ENCODE data around the gene LIPT2. TPM values are rescaled to one million over a fixed set of nuclear protein-coding genes. Genes with fewer than 3 reads are reported as not detected.

The LIPT2 gene
- total and polyA plus RNA-seq, 2 of the 4 experiments (the other 2 are of a cell fraction): 1.7 to 2.9 TPM

GRCh38 chr11:74493791-74494630 is 487 bp upstream of the LIPT2 start:
- dilution Hi-C loops (cut with HindIII; ENCODE audit: low sequenced_read_pairs, unreplicated experiment) (no loop called here), in situ Hi-C loops (cut with MboI; ENCODE audit: low sequenced_read_pairs) (no loop called here), intact Hi-C loops (cut with micrococcal nuclease) (no loop called here)
- H2BK5ac ChIP-seq (ENCODE audit: low read depth, low read length, poor library complexity, severe bottlenecking): no peak overlapping the region
- ATAC-seq (ENCODE audit: low read depth) (no peak), DNase-seq (peak; percentile 47)
- no peak overlapping the region for H3K18ac ChIP-seq (ENCODE audit: low read depth, low read length)
- POLR2A ChIA-PET (ENCODE audit: unreplicated experiment): interaction anchor here (0.7 kb wide), 1 partner anchor 919 kb away, joined by 3 read pairs; no protein-coding TSS in a partner anchor
- no peaks in the 10 kb centered on the region for H4K20me1 ChIP-seq (ENCODE audit: insufficient read depth, low read length)
- 0 out of 2 replicates have a peak overlapping the region, but pooled peaks have one; percentile 41 for H3K14ac ChIP-seq (replicated peaks; ENCODE audit: low read depth, low read length)
- H3K27ac ChIP-seq (ENCODE audit: insufficient read depth, low read length): no peak overlapping the region
- BruUV-seq (replicated peaks): no TSS peak
- H2BK120ac ChIP-seq (ENCODE audit: low read depth, low read length): no peak overlapping the region
- H4K5ac ChIP-seq (ENCODE audit: low read depth, low read length): no peak overlapping the region; the same call in 1 of the 2 replicates
- no peak overlapping the region for H3K23ac ChIP-seq (ENCODE audit: low read depth, low read length)
- H3K9me3 ChIP-seq (ENCODE audit: control insufficient read depth, insufficient read depth, low read length): no peaks in the 10 kb centered on the region
- H2AK9ac ChIP-seq (replicated peaks; ENCODE audit: low read depth, low read length, poor library complexity): no peak overlapping the region
- H3K9me1 ChIP-seq (ENCODE audit: insufficient read depth, low read length): peaks cover 8% of the 10 kb centered on the region; the same call in 1 of the 2 replicates
- H3K4me3 ChIP-seq (ENCODE audit: insufficient read depth, low read depth, low read length): peak overlapping the region; percentile 77
- TF ChIP-seq CEBPB (IDR thresholded peaks at IDR 0.05; ENCODE audit: low read depth, low read length) (no peak), POLR2A (IDR thresholded peaks at IDR 0.05; ENCODE audit: low read depth, low read length) (no peak), RFX5 (IDR thresholded peaks at IDR 0.05; ENCODE audit: low read depth, low read length) (no peak), CHD1 (IDR thresholded peaks at IDR 0.05; ENCODE audit: low read depth, low read length) (no peak), SMC3 (IDR thresholded peaks at IDR 0.05; ENCODE audit: low read depth, low read length) (no peak), MAZ (IDR thresholded peaks at IDR 0.05; ENCODE audit: borderline replicate concordance, low read depth, low read length) (no peak), BHLHE40 (IDR thresholded peaks at IDR 0.05; ENCODE audit: low read depth, low read length) (no peak), MXI1 (IDR thresholded peaks at IDR 0.05; ENCODE audit: borderline replicate concordance, low read depth, low read length) (no peak), RAD21 (IDR thresholded peaks at IDR 0.05; ENCODE audit: low read length) (no peak), FOS (IDR thresholded peaks at IDR 0.05; ENCODE audit: low read depth, low read length) (no peak), RCOR1 (IDR thresholded peaks at IDR 0.05; ENCODE audit: insufficient replicate concordance, low read length) (no peak), CTCF (conservative IDR thresholded peaks at IDR 0.05; ENCODE audit: low read depth, low read length) (no peak), MAFK (IDR thresholded peaks at IDR 0.05; ENCODE audit: low read depth, low read length) (no peak), ELK1 (IDR thresholded peaks at IDR 0.05; ENCODE audit: borderline replicate concordance, low read depth, low read length) (no peak)
- no CpG with 5 or more reads among the region's 14 CpGs for WGBS, 2 experiments (ENCODE audit: extremely low coverage in 2 of 2, insufficient read length in 1 of 2)
- H3K27me3 ChIP-seq (ENCODE audit: control insufficient read depth, insufficient read depth, low read length): no peaks in the 10 kb centered on the region
- H3K4me2 ChIP-seq (ENCODE audit: low read depth, low read length): peak overlapping the region; percentile 91
- no peak overlapping the region; the same call in 1 of the 2 replicates for H2AK5ac ChIP-seq (ENCODE audit: low read depth, low read length)
- no peaks in the 10 kb centered on the region for H3K4me1 ChIP-seq (ENCODE audit: control insufficient read depth, insufficient read depth, low read length)
- 0 out of 2 replicates have a peak overlapping the region, but pooled peaks have one; percentile 28 for H3K9ac ChIP-seq (ENCODE audit: low read depth, low read length)
- no peak overlapping the region; the same call in 1 of the 2 replicates for H3K56ac ChIP-seq (ENCODE audit: extremely low read depth, insufficient read depth, low read length)
- H2AFZ ChIP-seq (replicated peaks; ENCODE audit: low read length, poor library complexity): peak overlapping the region; percentile 95
- no peaks in the 10 kb centered on the region for H3K36me3 ChIP-seq (ENCODE audit: control insufficient read depth, insufficient read depth, low read length)
- no peak overlapping the region for H4K91ac ChIP-seq (ENCODE audit: insufficient read depth, low read depth, low read length)
- no peak overlapping the region for H2BK20ac ChIP-seq (ENCODE audit: low read depth, low read length)
- no peak overlapping the region for H2BK15ac ChIP-seq (ENCODE audit: low read depth, low read length)
- peak overlapping the region; percentile 8 to 54; a peak in 3 of 4 replicates for H4K8ac ChIP-seq (ENCODE audit: low read depth in 2 of 2, low read length in 2 of 2)
- peaks cover 0 to 4% of the 10 kb centered on the region in 2 experiments; a peak in 1 of 4 replicates for H3K79me1 ChIP-seq (ENCODE audit: low read depth in 1 of 2, low read length in 2 of 2)
- CTCF ChIA-PET: interaction anchor here (0.7 kb wide), 2 partner anchors 23 to 383 kb away, joined by 3 read pairs; no protein-coding TSS in a partner anchor
- no peak overlapping the region for H3K4ac ChIP-seq (ENCODE audit: low read depth, low read length)

Measured in IMR-90 (cell line).